K562 (cell line): ENCODE results near the gene SHLD1. TPM values are rescaled to one million over a fixed set of nuclear protein-coding genes. Genes with fewer than 3 reads are reported as not detected.

ENCODE experiments used
- ATAC-seq: fragments of 200-7000 bp; cut with Tn5 transposase; 3 replicates; pipeline ENCODE4 v1.9.1; 2020; ENCODE audit warnings: moderate library complexity
- BruUV-seq: library from RNA; stranded (reverse); fragments of 400-500 nt; replicated peaks from 2 replicates; lab custom pipeline; 2021; lab: Mats Ljungman, UMichigan
- CTCF ChIA-PET: fragments of 300-600 bp; formaldehyde crosslinking; extraction: SDS; loops from one replicate; lab custom pipeline; 2021; ENCODE audit warnings: low intra/inter-chr PET ratio; lab: Yijun Ruan, JAX
- POLR2A ChIA-PET: fragments of 300-600, 350-650 bp; sonication (Branson Sonifier 250); formaldehyde crosslinking; extraction: SDS; loops from one replicate; lab custom pipeline; 2021; ENCODE audit warnings: antibody characterized with exemption, inconsistent platforms; lab: Yijun Ruan, JAX
- DNase-seq, 4 experiments: peaks; one replicate each; pipeline versions ENCODE4 v3.0.0 to v3.0.0-alpha.2; 2011 to 2018; ENCODE audit warnings: low spot score in 3 of 4, mixed read lengths in 3 of 4; ENCODE audit errors: extremely low read depth in 1 of 4
- FAIRE-seq: peaks from 2 replicates; lab custom pipeline; 2011; peaks lifted over from hg19 to GRCh38; lab: Jason Lieb, UNC
- H2AFZ ChIP-seq: 2 replicates; pipeline ENCODE4 v1.6.0; 2011; ENCODE audit warnings: low read depth, low read length, control low read depth, inconsistent platforms
- H3K27ac ChIP-seq: fragments of 200-600 bp; 3 replicates; pipeline ENCODE4 v1.8.0; 2011; ENCODE audit warnings: low read depth, mild to moderate bottlenecking, control low read depth, inconsistent platforms, low read length, moderate library complexity, mixed read lengths; ENCODE audit errors: extremely low read depth
- H3K27me3 ChIP-seq, 2 experiments: fragments of 300-600 bp in 1 of 2; 2 replicates in 1 of 2; 3 replicates in 1 of 2; pipeline versions ENCODE4 v1.6.0 to v1.8.0; 2011; ENCODE audit warnings: inconsistent platforms in 2 of 2, low read length in 2 of 2, mild to moderate bottlenecking in 1 of 2, mixed read lengths in 1 of 2, moderate library complexity in 1 of 2; ENCODE audit not compliant: control insufficient read depth in 2 of 2, insufficient read depth in 2 of 2
- H3K36me3 ChIP-seq: fragments of 300-600 bp; 3 replicates; pipeline ENCODE4 v1.8.0; 2011; ENCODE audit warnings: mild to moderate bottlenecking, low read length, inconsistent platforms; ENCODE audit not compliant: control insufficient read depth, insufficient read depth
- H3K4me1 ChIP-seq, 2 experiments: fragments of 200-600 bp in 1 of 2; replicated peaks in 1 of 2; 2 replicates in 1 of 2; 3 replicates in 1 of 2; pipeline versions ENCODE4 v1.5.1 to v1.8.0; 2011; ENCODE audit warnings: inconsistent platforms in 2 of 2, low read length in 2 of 2, mild to moderate bottlenecking in 1 of 2, mixed read lengths in 1 of 2, moderate library complexity in 1 of 2; ENCODE audit not compliant: control insufficient read depth in 2 of 2, insufficient read depth in 2 of 2
- H3K4me2 ChIP-seq: 2 replicates; pipeline ENCODE4 v1.6.1; 2011; ENCODE audit warnings: low read length, control low read depth, inconsistent platforms, mixed read lengths; ENCODE audit not compliant: insufficient read depth
- H3K4me3 ChIP-seq: fragments of 200-600 bp; sonication (generic), shearing (Covaris generic); 2 replicates; pipeline ENCODE4 v1.5.1; 2016; ENCODE audit warnings: control low read depth, inconsistent platforms
- H3K79me2 ChIP-seq: fragments of 200-600 bp; 3 replicates; pipeline ENCODE4 v1.8.0; 2011; ENCODE audit warnings: low read length, inconsistent platforms; ENCODE audit not compliant: control insufficient read depth, insufficient read depth
- H3K9ac ChIP-seq, 2 experiments: 2 replicates each; pipeline versions ENCODE4 v1.6.0 to v1.6.1; 2011; ENCODE audit warnings: low read depth in 2 of 2, low read length in 2 of 2, control low read depth in 1 of 2, inconsistent platforms in 1 of 2, mild to moderate bottlenecking in 1 of 2, mixed read lengths in 1 of 2; ENCODE audit not compliant: insufficient read depth in 1 of 2
- H3K9me1 ChIP-seq: one replicate; pipeline ENCODE4 v1.6.0; 2011; ENCODE audit warnings: inconsistent platforms, mild to moderate bottlenecking, low read length, moderate library complexity; ENCODE audit not compliant: control insufficient read depth, insufficient read depth
- H3K9me3 ChIP-seq: replicated peaks from 2 replicates; pipeline ENCODE4 v1.5.1; 2011; ENCODE audit warnings: low read depth, low read length, inconsistent platforms; ENCODE audit not compliant: control insufficient read depth, insufficient read depth
- H4K20me1 ChIP-seq: replicated peaks from 2 replicates; pipeline ENCODE4 v1.6.1; 2011; ENCODE audit warnings: low read length, inconsistent platforms, mixed read lengths; ENCODE audit not compliant: control insufficient read depth, insufficient read depth
- ARID1B ChIP-seq: fragments of 450-650 bp; IDR thresholded peaks from 2 replicates; pipeline ENCODE4 v1.6.1; 2016; ENCODE audit warnings: antibody characterized with exemption, mild to moderate bottlenecking, inconsistent platforms
- MTA1 ChIP-seq: fragments of 450-650 bp; IDR thresholded peaks from 2 replicates; pipeline ENCODE4 v1.6.1; 2017; ENCODE audit warnings: borderline replicate concordance
- SAFB ChIP-seq: fragments of 200-400 bp; formaldehyde crosslinking; IDR thresholded peaks from 2 replicates; pipeline ENCODE4 v1.6.1; 2017; ENCODE audit warnings: low read depth, low read length, borderline replicate concordance
- WGBS: fragments of 100-300 bp; shearing (Covaris generic); methylation state at CpG from one replicate; pipeline ENCODE4 v1.1.6; 2016; ENCODE audit warnings: low coverage, mixed read lengths; ENCODE audit not compliant: insufficient coverage; ENCODE audit errors: missing lambda C conversion rate; 5-methylcytosine and 5-hydroxymethylcytosine counted together
- in situ Hi-C: fragments of 300-500 bp; cut with MboI; formaldehyde crosslinking; loops from 4 replicates; pipeline ENCODE4 v1.15.0; 2018; ENCODE audit warnings: inconsistent platforms, mixed read lengths
- intact Hi-C: fragments of 100-400 bp; cut with micrococcal nuclease; formaldehyde crosslinking; loops from 2 replicates; pipeline ENCODE4 v1.14.2; 2022
- polyA plus RNA-seq, 8 experiments: library from polyadenylated mRNA; depleted of rRNA in 4 of 8; stranded (reverse) in 5 of 8; unstranded in 3 of 8; fragments of >200 nt; fragmentation: Nextera tagmentation in 2 of 8; fragmentation: Illumina TruSeq in 1 of 8; extraction: Ambion mirVana in 2 of 8; extraction: Trizol in 1 of 8; gene quantifications; 2 replicates each; pipeline versions ENCODE4 v1.2.1 to v1.2.3, GENCODE V29; 2011 to 2014; ENCODE audit warnings: inconsistent platforms in 1 of 8, missing spikeins in 1 of 8
- total RNA-seq, 7 experiments: library from RNA; depleted of rRNA in 6 of 7; stranded (reverse); fragments of >200 nt in 6 of 7; fragmentation: Illumina TruSeq in 2 of 7; extraction: Trizol in 2 of 7; gene quantifications; 2 replicates each; pipeline versions ENCODE4 v1.2.1 to v1.2.3, GENCODE V29; 2011 to 2021; ENCODE audit warnings: low replicate concordance in 1 of 7
- TF ChIP-seq, protein P1 (sequence below): IDR thresholded peaks from 2 replicates; pipeline ENCODE4 v1.6.1; 2016; ENCODE audit warnings: missing genetic modification characterization, missing compliant biosample characterization

Gene SHLD1
- total and polyA plus RNA-seq, 9 of the 15 experiments (the other 6 are each of a cell fraction or from before 2014, with no cell fraction given), result 3.7 to 21.6 (median 8.2) TPM

DNA sequence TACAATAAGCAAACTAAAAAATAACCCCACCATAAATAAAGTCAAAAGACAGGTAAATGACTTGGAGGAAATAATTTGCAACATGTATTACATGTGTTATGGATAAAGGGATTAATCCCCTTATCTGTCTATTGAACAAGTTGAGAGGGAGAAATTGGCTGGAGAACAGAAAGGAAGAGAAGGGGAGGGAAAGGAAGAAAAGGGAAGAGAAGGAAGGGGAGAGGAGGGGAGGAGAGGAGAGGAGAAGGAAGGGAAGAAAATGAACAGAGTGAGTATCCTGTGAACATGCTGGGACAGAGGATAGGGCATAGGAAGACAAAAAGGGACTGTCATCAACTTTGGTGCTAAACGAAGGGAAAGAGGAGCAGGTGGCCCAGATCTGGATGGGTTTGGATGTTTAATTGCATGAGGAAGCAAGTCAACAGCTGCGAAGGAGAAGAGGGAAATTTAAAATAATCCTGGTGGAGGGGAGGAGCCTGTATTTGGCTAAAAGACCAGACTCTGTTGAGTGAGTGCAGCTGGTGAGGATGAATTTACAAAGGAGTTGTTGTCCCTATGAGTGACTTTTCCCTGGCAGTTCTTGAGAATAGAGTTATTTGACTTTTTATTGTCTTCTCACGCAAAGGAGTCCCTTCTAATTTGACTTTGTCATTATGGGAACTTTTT lies 14.2 kb upstream of the SHLD1 start:
- Histone ChIP-seq H3K9ac (no peak overlapping the region), H2AFZ (no peak overlapping the region), H3K36me3 (no peaks in the 10 kb centered on the region), H4K20me1 (no peaks in the 10 kb centered on the region), H3K9me1 (no peaks in the 10 kb centered on the region), H3K27me3 (no peaks in the 10 kb centered on the region), H3K9me3 (no peaks in the 10 kb centered on the region), H3K4me3 (no peak overlapping the region), H3K79me2 (no peaks in the 10 kb centered on the region), H3K27ac (no peak overlapping the region), H3K4me2 (no peak overlapping the region), H3K4me1 (peaks cover 17 to 18% of the 10 kb centered on the region in 2 experiments; a peak in 4 of 5 replicates)
- intact Hi-C loops, result no loop called here
- ATAC-seq (no peak), DNase-seq (no peak), FAIRE-seq (no peak)
- no peak for TF ChIP-seq SAFB
- TF ChIP-seq ARID1B, result 0 out of 2 replicates have a peak, but pooled peaks have one; percentile 12
- TF ChIP-seq MTA1, result peak; percentile 22; the same call in 1 of the 2 replicates
- TF ChIP-seq, protein P1, sequence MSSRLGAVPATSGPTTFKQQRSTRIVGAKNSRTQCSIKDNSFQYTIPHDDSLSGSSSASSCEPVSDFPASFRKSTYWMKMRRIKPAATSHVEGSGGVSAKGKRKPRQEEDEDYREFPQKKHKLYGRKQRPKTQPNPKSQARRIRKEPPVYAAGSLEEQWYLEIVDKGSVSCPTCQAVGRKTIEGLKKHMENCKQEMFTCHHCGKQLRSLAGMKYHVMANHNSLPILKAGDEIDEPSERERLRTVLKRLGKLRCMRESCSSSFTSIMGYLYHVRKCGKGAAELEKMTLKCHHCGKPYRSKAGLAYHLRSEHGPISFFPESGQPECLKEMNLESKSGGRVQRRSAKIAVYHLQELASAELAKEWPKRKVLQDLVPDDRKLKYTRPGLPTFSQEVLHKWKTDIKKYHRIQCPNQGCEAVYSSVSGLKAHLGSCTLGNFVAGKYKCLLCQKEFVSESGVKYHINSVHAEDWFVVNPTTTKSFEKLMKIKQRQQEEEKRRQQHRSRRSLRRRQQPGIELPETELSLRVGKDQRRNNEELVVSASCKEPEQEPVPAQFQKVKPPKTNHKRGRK (tag), result peak; percentile 58
- whole genome bisulfite sequencing, result 42% methylated on average over 3 of the region's 3 CpGs
- ChIA-PET POLR2A (no interaction called here), CTCF (no interaction called here)
- in situ Hi-C loops, result no loop called here
- no TSS peak for BruUV-seq
